B cell (primary cell): ENCODE measurements around the gene PDGFC. TPM values are rescaled to one million over a fixed set of nuclear protein-coding genes. Genes with fewer than 3 reads are reported as not detected.

Experiments used
- ATAC-seq: fragments of 200-7000 bp; cut with Tn5 transposase; one replicate; pipeline ENCODE4 v1.10.0; 2021; ENCODE audit warnings: low read depth, mild to moderate bottlenecking, moderate number of reproducible peaks, moderate library complexity
- CTCF ChIA-PET: fragments of 350-600 bp; sonication (Branson Sonifier 250); formaldehyde crosslinking; loops from one replicate; lab custom pipeline; 2021; ENCODE audit warnings: antibody characterized with exemption, inconsistent platforms; lab: Charles Lee
- POLR2A ChIA-PET: fragments of 350-600 bp; sonication (Branson Sonifier 250); formaldehyde crosslinking; loops from one replicate; lab custom pipeline; 2021; ENCODE audit warnings: antibody characterized with exemption; lab: Charles Lee
- DNase-seq: peaks from one replicate; pipeline ENCODE4 v3.0.0; 2013
- H2AFZ ChIP-seq: 2 replicates; pipeline ENCODE4 v1.6.1; 2012; ENCODE audit warnings: mild to moderate bottlenecking, low read depth, low read length; ENCODE audit not compliant: insufficient read depth, poor library complexity, severe bottlenecking
- H3K27ac ChIP-seq, 2 donors: 1 replicate in 1 of 2; 2 replicates in 1 of 2; pipeline ENCODE4 v1.5.1; 2012 to 2013; ENCODE audit warnings: low read length in 2 of 2, mild to moderate bottlenecking in 2 of 2, moderate library complexity in 1 of 2
- H3K27me3 ChIP-seq, 4 experiments: fragments of 200-600 bp in 1 of 4; sonication (generic) in 1 of 4; replicated peaks in 1 of 4; 1 replicate in 2 of 4; 2 replicates in 2 of 4; pipeline versions ENCODE4 v1.6.1 to v1.7.0; 2013 to 2016; ENCODE audit warnings: low read length in 3 of 4, mild to moderate bottlenecking in 2 of 4, mixed read lengths in 1 of 4, moderate library complexity in 1 of 4; ENCODE audit not compliant: insufficient read depth in 4 of 4, control insufficient read depth in 3 of 4; ENCODE audit errors: control extremely low read depth in 1 of 4
- H3K36me3 ChIP-seq, 2 experiments: replicated peaks in 1 of 2; 1 replicate in 1 of 2; 2 replicates in 1 of 2; pipeline versions ENCODE4 v1.6.1 to v1.7.1; 2013; ENCODE audit warnings: low read length in 1 of 2; ENCODE audit not compliant: insufficient read depth in 2 of 2, control insufficient read depth in 1 of 2; ENCODE audit errors: control extremely low read depth in 1 of 2, extremely low read depth in 1 of 2
- H3K4me1 ChIP-seq, 2 donors: fragments of 200-600 bp in 1 of 2; sonication (generic) in 1 of 2; 1 replicate in 1 of 2; 2 replicates in 1 of 2; pipeline versions ENCODE4 v1.5.1 to v1.6.1; 2013 to 2017; ENCODE audit warnings: low read length in 2 of 2; ENCODE audit not compliant: control insufficient read depth in 2 of 2, insufficient read depth in 2 of 2
- H3K4me2 ChIP-seq: replicated peaks from 2 replicates; pipeline ENCODE3; 2012; ENCODE audit warnings: mild to moderate bottlenecking, low read depth, low read length; ENCODE audit not compliant: poor library complexity, severe bottlenecking
- H3K4me3 ChIP-seq, 5 experiments: fragments of 200-600 bp in 1 of 5; sonication (generic) in 1 of 5; 1 replicate in 3 of 5; 2 replicates in 2 of 5; pipeline versions ENCODE4 v1.5.1 to v1.7.0; 2011 to 2016; ENCODE audit warnings: low read length in 4 of 5, mild to moderate bottlenecking in 4 of 5, low read depth in 2 of 5, control low read depth in 1 of 5, moderate library complexity in 1 of 5; ENCODE audit not compliant: insufficient read depth in 1 of 5; ENCODE audit errors: control extremely low read depth in 1 of 5, extremely low read depth in 1 of 5
- H3K79me2 ChIP-seq: fragments of 200-600 bp; sonication (generic); one replicate; pipeline ENCODE4 v1.6.0; 2016; ENCODE audit warnings: low read length; ENCODE audit not compliant: control insufficient read depth, insufficient read depth
- H3K9ac ChIP-seq: fragments of 200-600 bp; sonication (generic); 2 replicates; pipeline ENCODE4 v1.6.1; 2017; ENCODE audit warnings: mild to moderate bottlenecking, low read length, moderate library complexity
- H3K9me3 ChIP-seq, 3 donors: one replicate each; pipeline versions ENCODE4 v1.6.1 to v1.7.1; 2013; ENCODE audit warnings: low read length in 2 of 3; ENCODE audit not compliant: control insufficient read depth in 2 of 3, insufficient read depth in 1 of 3; ENCODE audit errors: control extremely low read depth in 1 of 3
- H4K20me1 ChIP-seq: 2 replicates; pipeline ENCODE4 v1.6.0; 2012; ENCODE audit warnings: mild to moderate bottlenecking, low read length; ENCODE audit not compliant: insufficient read depth, control insufficient read depth, poor library complexity, severe bottlenecking
- H3K27ac Mint-ChIP-seq: one replicate; pipeline ENCODE4 v1.8.0; 2021; ENCODE audit warnings: mixed read lengths
- H3K27me3 Mint-ChIP-seq: one replicate; pipeline ENCODE4 v1.8.0; 2021; ENCODE audit warnings: mixed read lengths
- H3K4me1 Mint-ChIP-seq: one replicate; pipeline ENCODE4 v1.8.0; 2021; ENCODE audit warnings: mixed read lengths
- H3K4me3 Mint-ChIP-seq: one replicate; pipeline ENCODE4 v1.8.0; 2021; ENCODE audit warnings: mixed read lengths
- H3K9me3 Mint-ChIP-seq: one replicate; pipeline ENCODE4 v1.8.0; 2022; ENCODE audit warnings: mixed read lengths; ENCODE audit not compliant: insufficient read depth
- EZH2 ChIP-seq: IDR thresholded peaks from 2 replicates; pipeline ENCODE4 v1.6.1; 2012; ENCODE audit warnings: borderline replicate concordance, low read depth, mild to moderate bottlenecking, moderate library complexity, low read length; ENCODE audit not compliant: insufficient read depth, poor library complexity, severe bottlenecking
- WGBS: methylation state at CpG from one replicate; pipeline ENCODE4 v1.1.5; 2013; ENCODE audit warnings: missing lambda C conversion rate; ENCODE audit not compliant: insufficient coverage; 5-methylcytosine and 5-hydroxymethylcytosine counted together
- intact Hi-C: fragments of 100-400 bp; cut with micrococcal nuclease; formaldehyde crosslinking; loops from one replicate; pipeline ENCODE4 v1.10.0; 2022
- polyA plus RNA-seq: library from polyadenylated mRNA; depleted of rRNA; stranded (reverse); fragments of >200 nt; gene quantifications from 2 replicates; pipeline ENCODE4 v1.2.3, GENCODE V29; 2012
- total RNA-seq, 2 donors: library from RNA; stranded (reverse); fragments of 120-200 nt in 1 of 2; gene quantifications; 1 replicate in 1 of 2; 2 replicates in 1 of 2; pipeline versions ENCODE4 v1.2.3 to v1.2.4, GENCODE V29; 2013 to 2022
- TF ChIP-seq, protein P1 (sequence below): fragments of 200-600 bp; IDR thresholded peaks from one replicate; pipeline ENCODE4 v1.8.0; 2022; ENCODE audit warnings: antibody characterized with exemption, mild to moderate bottlenecking

The PDGFC gene
- total and polyA plus RNA-seq, 2 donors (not counting 1 experiment from before 2014, with no cell fraction given) = 0.10 TPM; not detected in 1

DNA sequence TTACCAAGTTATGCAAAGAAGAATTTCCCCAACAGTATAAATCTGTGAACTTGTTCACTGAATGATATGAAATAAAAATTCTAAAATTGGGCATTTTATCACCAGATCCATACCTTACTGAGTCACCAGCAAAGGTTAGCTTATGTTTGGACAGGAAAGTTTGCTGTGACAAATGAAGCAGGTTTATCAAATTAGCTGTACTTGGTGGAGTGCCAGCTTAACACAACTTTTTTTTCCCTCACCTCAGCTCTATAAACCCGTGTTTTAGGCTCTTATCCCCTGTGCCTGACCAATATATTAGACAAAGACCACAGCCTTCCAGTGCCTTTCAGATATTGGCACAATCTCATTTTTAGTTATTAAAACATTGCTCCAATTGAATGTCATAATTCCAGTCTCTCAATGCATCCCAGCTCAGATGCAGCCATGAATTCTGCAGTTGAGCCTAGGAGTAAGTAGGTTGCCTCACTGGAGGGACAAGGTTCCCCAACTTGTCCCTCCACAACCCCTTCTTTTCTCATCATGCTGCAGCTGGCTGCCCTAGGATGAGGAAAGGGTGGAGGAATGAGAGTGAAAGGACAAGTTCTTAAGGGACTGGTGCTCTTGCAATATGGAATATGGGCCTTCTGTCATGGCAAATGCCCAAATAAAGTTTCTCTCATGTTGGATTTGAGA lies 27.0 kb upstream of the PDGFC start:
- H3K27ac Mint-ChIP-seq = no peak overlapping the region
- Histone ChIP-seq H3K36me3 (no peaks in the 10 kb centered on the region), H3K27me3 (no peaks in the 10 kb centered on the region), H3K4me3 (no peak overlapping the region), H3K79me2 (no peaks in the 10 kb centered on the region), H3K9ac (no peak overlapping the region), H3K4me1 (no peaks in the 10 kb centered on the region), H2AFZ (no peak overlapping the region), H3K27ac (no peak overlapping the region), H3K9me3 (peaks cover 0 to 12% (median 8%) of the 10 kb centered on the region in 3 donors), H4K20me1 (no peaks in the 10 kb centered on the region), H3K4me2 (no peak overlapping the region)
- TF ChIP-seq, protein P1, sequence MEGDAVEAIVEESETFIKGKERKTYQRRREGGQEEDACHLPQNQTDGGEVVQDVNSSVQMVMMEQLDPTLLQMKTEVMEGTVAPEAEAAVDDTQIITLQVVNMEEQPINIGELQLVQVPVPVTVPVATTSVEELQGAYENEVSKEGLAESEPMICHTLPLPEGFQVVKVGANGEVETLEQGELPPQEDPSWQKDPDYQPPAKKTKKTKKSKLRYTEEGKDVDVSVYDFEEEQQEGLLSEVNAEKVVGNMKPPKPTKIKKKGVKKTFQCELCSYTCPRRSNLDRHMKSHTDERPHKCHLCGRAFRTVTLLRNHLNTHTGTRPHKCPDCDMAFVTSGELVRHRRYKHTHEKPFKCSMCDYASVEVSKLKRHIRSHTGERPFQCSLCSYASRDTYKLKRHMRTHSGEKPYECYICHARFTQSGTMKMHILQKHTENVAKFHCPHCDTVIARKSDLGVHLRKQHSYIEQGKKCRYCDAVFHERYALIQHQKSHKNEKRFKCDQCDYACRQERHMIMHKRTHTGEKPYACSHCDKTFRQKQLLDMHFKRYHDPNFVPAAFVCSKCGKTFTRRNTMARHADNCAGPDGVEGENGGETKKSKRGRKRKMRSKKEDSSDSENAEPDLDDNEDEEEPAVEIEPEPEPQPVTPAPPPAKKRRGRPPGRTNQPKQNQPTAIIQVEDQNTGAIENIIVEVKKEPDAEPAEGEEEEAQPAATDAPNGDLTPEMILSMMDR = no peak
- no peak for TF ChIP-seq EZH2
- H3K4me3 Mint-ChIP-seq = no peak overlapping the region
- ATAC-seq (no peak), DNase-seq (no peak)
- intact Hi-C loops = no loop called here
- WGBS = 89% methylated on average over 1 of the region's 1 CpG
- no peaks in the 10 kb centered on the region for H3K27me3 Mint-ChIP-seq
- no peaks in the 10 kb centered on the region for H3K4me1 Mint-ChIP-seq
- no peaks in the 10 kb centered on the region for H3K9me3 Mint-ChIP-seq
- ChIA-PET POLR2A (no interaction called here), CTCF (no interaction called here)

DNA sequence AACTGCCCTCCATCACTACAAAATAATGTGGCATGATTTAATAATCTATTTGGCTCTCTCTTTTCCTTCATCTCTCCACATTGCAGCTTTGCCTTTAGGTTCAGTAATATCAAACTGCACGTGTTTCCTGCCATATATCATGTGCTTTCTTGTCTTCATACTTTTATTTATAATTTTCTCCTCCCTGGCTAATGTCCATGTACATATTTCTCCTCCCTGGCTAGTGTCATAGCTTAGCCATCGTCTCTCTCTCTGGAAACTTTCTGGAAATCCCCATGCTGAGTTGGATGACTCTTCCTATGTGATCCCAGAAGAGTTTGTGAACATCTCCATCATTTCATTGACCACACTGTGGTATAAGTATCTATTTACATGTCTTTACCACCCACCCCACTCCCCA lies 21.3 kb upstream of the PDGFC start:
- no peaks in the 10 kb centered on the region for H3K79me2 ChIP-seq
- ChIA-PET CTCF (no interaction called here), POLR2A (no interaction called here)
- H3K36me3 ChIP-seq = no peaks in the 10 kb centered on the region
- H3K4me2 ChIP-seq = no peak overlapping the region
- no peak overlapping the region for H3K27ac ChIP-seq
- H3K27me3 Mint-ChIP-seq = no peaks in the 10 kb centered on the region
- no peaks in the 10 kb centered on the region for H3K27me3 ChIP-seq
- H3K9me3 Mint-ChIP-seq = peaks cover 6% of the 10 kb centered on the region
- H3K27ac Mint-ChIP-seq = no peak overlapping the region
- DNase-seq = no peak
- no peak overlapping the region for H3K4me3 Mint-ChIP-seq
- no peak overlapping the region for H2AFZ ChIP-seq
- ATAC-seq = no peak
- H3K4me3 ChIP-seq = no peak overlapping the region
- peaks cover 2 to 12% (median 8%) of the 10 kb centered on the region in 3 donors for H3K9me3 ChIP-seq
- H3K4me1 ChIP-seq = no peaks in the 10 kb centered on the region
- intact Hi-C loops = no loop called here
- H3K9ac ChIP-seq = no peak overlapping the region
- no peaks in the 10 kb centered on the region for H4K20me1 ChIP-seq
- 18% methylated on average over 1 of the region's 2 CpGs for WGBS
- H3K4me1 Mint-ChIP-seq = no peaks in the 10 kb centered on the region
- TF ChIP-seq, protein P1 = no peak
- TF ChIP-seq EZH2 = no peak
